ENCODE data around the gene PLEKHB2. TPM values are rescaled to one million over a fixed set of nuclear protein-coding genes. Genes with fewer than 3 reads are reported as not detected.

The PLEKHB2 gene, protein sequence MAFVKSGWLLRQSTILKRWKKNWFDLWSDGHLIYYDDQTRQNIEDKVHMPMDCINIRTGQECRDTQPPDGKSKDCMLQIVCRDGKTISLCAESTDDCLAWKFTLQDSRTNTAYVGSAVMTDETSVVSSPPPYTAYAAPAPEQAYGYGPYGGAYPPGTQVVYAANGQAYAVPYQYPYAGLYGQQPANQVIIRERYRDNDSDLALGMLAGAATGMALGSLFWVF
- 29.3 TPM for polyA plus RNA-seq (2013)

DNA sequence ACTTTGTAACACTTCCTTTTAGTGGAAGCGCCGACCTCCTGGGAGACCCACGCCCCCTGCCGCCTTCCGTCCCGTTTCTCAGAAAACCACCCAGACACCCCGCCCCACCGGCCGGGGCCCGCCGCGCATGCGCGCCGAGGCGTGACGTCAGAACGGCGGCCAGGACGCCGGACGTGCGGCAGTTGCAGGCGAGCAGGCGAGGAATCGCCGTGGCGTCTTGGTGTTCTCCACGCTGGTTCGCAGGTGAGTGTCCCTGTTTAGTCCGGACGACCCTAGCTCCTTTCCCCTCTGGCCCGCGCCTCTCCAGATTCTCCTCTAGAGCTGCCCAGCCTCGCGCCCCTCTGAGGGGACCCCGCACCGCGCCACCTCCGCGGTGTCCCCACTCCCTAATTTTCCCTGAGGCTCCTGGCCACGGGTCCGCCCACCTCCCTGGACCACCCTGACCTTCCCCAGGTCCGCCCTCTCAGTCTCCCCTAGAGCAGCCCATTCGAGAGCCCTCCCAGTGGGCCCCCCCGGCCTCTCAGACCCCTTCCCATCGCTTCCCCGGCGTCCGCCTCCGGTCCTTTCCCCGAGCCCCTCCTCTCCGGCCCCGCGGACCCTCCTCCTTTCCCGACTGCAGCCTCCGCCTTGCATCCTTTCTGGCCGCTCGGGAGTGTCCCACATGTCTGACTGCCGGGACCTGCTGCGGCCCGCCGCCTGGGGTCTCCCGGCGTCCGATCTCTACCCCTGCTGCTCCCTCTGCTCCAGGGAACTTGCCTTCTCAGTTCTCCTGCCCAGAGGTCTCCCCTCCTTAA, at the start of gene PLEKHB2:
TSS of gene PLEKHB2 (plus strand) at position 181 of the 794 bp plus-strand sequence. CDS start 15,606 bp downstream, outside the sequence.
- Histone ChIP-seq H3K4me1 (ENCODE audit: control extremely low read depth in 1 of 4, control insufficient read depth in 4 of 4, insufficient read depth in 4 of 4, low read length in 3 of 4) (peaks cover 17 to 30% (median 23%) of the 10 kb centered on the region in 4 experiments), H3K9me3 (ENCODE audit: control extremely low read depth in 1 of 5, control insufficient read depth in 4 of 5, insufficient read depth in 2 of 5, low read depth in 1 of 5, low read length in 4 of 5) (no peaks in the 10 kb centered on the region), H3K27ac (ENCODE audit: insufficient read depth in 1 of 2, low read depth in 1 of 2, low read length in 2 of 2, poor library complexity in 1 of 2, severe bottlenecking in 2 of 2) (peak within 1 kb of the TSS; percentile 84 to 93), H3K4me3 (ENCODE audit: control insufficient read depth in 1 of 7, extremely low read depth in 1 of 7, insufficient read depth in 4 of 7, low read depth in 2 of 7, low read length in 6 of 7) (peak within 1 kb of the TSS; percentile 86 to 100 (median 93)), H3K27me3 (replicated peaks in 2 of 5; ENCODE audit: control insufficient read depth in 4 of 5, insufficient read depth in 5 of 5, low read length in 4 of 5) (no peaks in the 10 kb centered on the region), H3K36me3 (ENCODE audit: control insufficient read depth in 4 of 4, insufficient read depth in 4 of 4, low read length in 3 of 4) (peaks cover 0 to 12% (median 1%) of the 10 kb centered on the region in 4 experiments)
- under 1% methylated on average over 66 of the region's 66 CpGs for WGBS (ENCODE audit: insufficient coverage)
- DNase-seq: peak; percentile 88 to 89 (median 89)
- CTCF ChIA-PET: interaction anchor here (1.0 to 1.8 kb wide), 3 partner anchors 7 to 18 kb away, joined by 3 to 8 read pairs (median 3); no protein-coding TSS in a partner anchor
- POLR2A ChIA-PET: interaction anchor here (0.6 kb wide), 1 partner anchor 35 kb away, joined by 5 read pairs; no protein-coding TSS in a partner anchor

DNA sequence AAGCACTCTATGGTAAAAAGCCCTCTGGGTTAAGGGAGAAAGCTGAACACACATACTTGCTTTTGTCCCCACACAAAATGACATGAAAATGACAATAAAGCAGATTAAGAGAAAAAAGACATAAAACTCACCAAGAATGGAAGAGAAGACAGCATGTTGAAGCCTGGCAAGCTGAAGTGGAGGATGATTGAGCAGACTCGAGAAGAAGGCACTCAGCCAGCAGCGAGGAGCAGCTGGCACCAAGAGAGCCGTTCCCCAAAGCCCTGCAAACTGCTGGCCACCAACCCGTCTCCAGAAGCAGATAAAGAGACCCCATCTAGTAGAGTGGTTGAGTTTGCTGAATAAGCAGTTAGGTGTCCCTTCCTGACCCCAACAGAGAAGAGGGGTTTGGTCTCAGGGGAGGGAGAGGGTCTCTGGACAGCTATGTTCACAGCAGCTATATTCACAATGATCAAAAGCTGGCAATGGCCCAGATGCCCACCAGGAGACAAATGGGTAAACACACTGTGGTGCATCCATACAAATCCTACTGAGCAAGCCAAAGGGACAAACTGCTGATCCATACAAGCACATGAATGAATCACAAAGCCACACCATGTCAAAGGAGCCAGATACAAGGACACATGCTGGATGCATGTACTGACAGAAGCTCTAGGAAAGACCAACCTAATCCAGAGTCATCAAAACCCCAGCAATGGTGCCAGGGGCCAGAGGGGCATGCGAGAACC, 48.8 kb upstream of the PLEKHB2 start:
- 97% methylated on average over 5 of the region's 5 CpGs for WGBS (ENCODE audit: insufficient coverage)
- CTCF ChIA-PET: interaction anchor here (1.1 kb wide), 1 partner anchor 79 kb away, joined by 3 read pairs; no protein-coding TSS in a partner anchor
- DNase-seq: no peak
- no peak overlapping the region for H3K4me3 ChIP-seq (ENCODE audit: control insufficient read depth in 1 of 7, extremely low read depth in 1 of 7, insufficient read depth in 4 of 7, low read depth in 2 of 7, low read length in 6 of 7)
- POLR2A ChIA-PET: no interaction called here
- H3K27me3 ChIP-seq (replicated peaks in 2 of 5; ENCODE audit: control insufficient read depth in 4 of 5, insufficient read depth in 5 of 5, low read length in 4 of 5): no peaks in the 10 kb centered on the region
- no peaks in the 10 kb centered on the region for H3K4me1 ChIP-seq (ENCODE audit: control extremely low read depth in 1 of 4, control insufficient read depth in 4 of 4, insufficient read depth in 4 of 4, low read length in 3 of 4)
- H3K9me3 ChIP-seq (ENCODE audit: control extremely low read depth in 1 of 5, control insufficient read depth in 4 of 5, insufficient read depth in 2 of 5, low read depth in 1 of 5, low read length in 4 of 5): no peaks in the 10 kb centered on the region
- H3K36me3 ChIP-seq (ENCODE audit: control insufficient read depth in 4 of 4, insufficient read depth in 4 of 4, low read length in 3 of 4): peaks cover 18 to 82% (median 58%) of the 10 kb centered on the region in 4 experiments
- H3K27ac ChIP-seq (ENCODE audit: insufficient read depth in 1 of 2, low read depth in 1 of 2, low read length in 2 of 2, poor library complexity in 1 of 2, severe bottlenecking in 2 of 2): no peak overlapping the region

DNA sequence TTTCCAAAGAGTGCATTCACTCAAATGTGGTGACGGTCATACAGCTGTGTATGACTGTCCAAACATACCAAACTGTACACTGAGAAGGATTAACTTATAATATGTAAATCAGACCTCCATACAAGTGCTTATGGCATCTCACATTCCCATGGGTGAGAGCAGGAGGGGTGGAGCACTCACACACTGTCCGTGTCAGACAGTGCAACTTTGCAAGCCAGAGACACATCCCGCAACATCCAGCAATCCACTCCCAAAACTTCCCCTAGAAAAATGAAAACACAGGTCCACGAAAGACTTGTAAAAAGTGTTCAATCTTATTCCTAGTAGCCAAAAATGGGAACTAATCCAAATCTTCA, 48.2 kb upstream of the PLEKHB2 start:
- POLR2A ChIA-PET: no interaction called here
- no peaks in the 10 kb centered on the region for H3K9me3 ChIP-seq (ENCODE audit: control extremely low read depth in 1 of 5, control insufficient read depth in 4 of 5, insufficient read depth in 2 of 5, low read depth in 1 of 5, low read length in 4 of 5)
- H3K36me3 ChIP-seq (ENCODE audit: control insufficient read depth in 4 of 4, insufficient read depth in 4 of 4, low read length in 3 of 4): peaks cover 16 to 77% (median 56%) of the 10 kb centered on the region in 4 experiments
- no peak overlapping the region for H3K4me3 ChIP-seq (ENCODE audit: control insufficient read depth in 1 of 7, extremely low read depth in 1 of 7, insufficient read depth in 4 of 7, low read depth in 2 of 7, low read length in 6 of 7)
- no peaks in the 10 kb centered on the region for H3K27me3 ChIP-seq (replicated peaks in 2 of 5; ENCODE audit: control insufficient read depth in 4 of 5, insufficient read depth in 5 of 5, low read length in 4 of 5)
- H3K4me1 ChIP-seq (ENCODE audit: control extremely low read depth in 1 of 4, control insufficient read depth in 4 of 4, insufficient read depth in 4 of 4, low read length in 3 of 4): no peaks in the 10 kb centered on the region
- CTCF ChIA-PET: interaction anchor here (1.1 kb wide), 1 partner anchor 78 kb away, joined by 3 read pairs; no protein-coding TSS in a partner anchor
- WGBS (ENCODE audit: insufficient coverage): 100% methylated on average over 2 of the region's 4 CpGs
- DNase-seq: no peak
- H3K27ac ChIP-seq (ENCODE audit: insufficient read depth in 1 of 2, low read depth in 1 of 2, low read length in 2 of 2, poor library complexity in 1 of 2, severe bottlenecking in 2 of 2): no peak overlapping the region

DNA sequence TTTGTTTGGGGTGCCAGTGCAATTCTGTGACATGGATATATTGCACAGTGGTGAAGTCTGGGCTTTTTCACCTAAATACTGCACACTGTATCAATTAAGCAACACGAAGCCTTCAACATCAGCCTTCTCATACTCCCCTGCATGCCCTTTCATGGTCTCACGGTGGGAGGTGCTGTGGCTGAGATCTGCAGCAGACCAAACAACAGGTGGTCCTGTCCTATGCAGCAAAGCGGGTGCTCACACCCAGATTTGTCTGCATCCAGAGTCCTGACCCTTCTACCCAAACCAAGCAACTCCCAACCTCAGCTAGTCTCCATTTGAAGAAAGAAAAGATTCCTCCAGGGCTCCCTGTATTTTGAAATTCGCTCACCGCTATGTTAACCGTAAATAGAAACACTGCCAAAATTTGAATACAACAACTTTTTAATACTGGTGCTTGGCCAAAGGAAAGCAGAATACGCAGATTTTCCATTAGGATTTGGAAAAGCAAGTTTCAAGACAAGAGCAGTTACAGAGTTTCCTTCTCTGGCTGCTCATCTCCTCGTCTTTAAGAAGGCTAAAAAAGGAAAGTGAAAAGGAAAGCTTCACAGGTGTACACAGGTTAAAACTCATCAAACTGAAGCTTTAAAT, 46.8 kb upstream of the PLEKHB2 start:
- POLR2A ChIA-PET: no interaction called here
- no peak for DNase-seq
- H3K4me1 ChIP-seq (ENCODE audit: control extremely low read depth in 1 of 4, control insufficient read depth in 4 of 4, insufficient read depth in 4 of 4, low read length in 3 of 4): no peaks in the 10 kb centered on the region
- no peak overlapping the region for H3K4me3 ChIP-seq (ENCODE audit: control insufficient read depth in 1 of 7, extremely low read depth in 1 of 7, insufficient read depth in 4 of 7, low read depth in 2 of 7, low read length in 6 of 7)
- no peaks in the 10 kb centered on the region for H3K9me3 ChIP-seq (ENCODE audit: control extremely low read depth in 1 of 5, control insufficient read depth in 4 of 5, insufficient read depth in 2 of 5, low read depth in 1 of 5, low read length in 4 of 5)
- H3K27ac ChIP-seq (ENCODE audit: insufficient read depth in 1 of 2, low read depth in 1 of 2, low read length in 2 of 2, poor library complexity in 1 of 2, severe bottlenecking in 2 of 2): no peak overlapping the region
- peaks cover 12 to 74% (median 47%) of the 10 kb centered on the region in 4 experiments for H3K36me3 ChIP-seq (ENCODE audit: control insufficient read depth in 4 of 4, insufficient read depth in 4 of 4, low read length in 3 of 4)
- CTCF ChIA-PET: no interaction called here
- WGBS (ENCODE audit: insufficient coverage): 95% methylated on average over 7 of the region's 8 CpGs
- no peaks in the 10 kb centered on the region for H3K27me3 ChIP-seq (replicated peaks in 2 of 5; ENCODE audit: control insufficient read depth in 4 of 5, insufficient read depth in 5 of 5, low read length in 4 of 5)

DNA sequence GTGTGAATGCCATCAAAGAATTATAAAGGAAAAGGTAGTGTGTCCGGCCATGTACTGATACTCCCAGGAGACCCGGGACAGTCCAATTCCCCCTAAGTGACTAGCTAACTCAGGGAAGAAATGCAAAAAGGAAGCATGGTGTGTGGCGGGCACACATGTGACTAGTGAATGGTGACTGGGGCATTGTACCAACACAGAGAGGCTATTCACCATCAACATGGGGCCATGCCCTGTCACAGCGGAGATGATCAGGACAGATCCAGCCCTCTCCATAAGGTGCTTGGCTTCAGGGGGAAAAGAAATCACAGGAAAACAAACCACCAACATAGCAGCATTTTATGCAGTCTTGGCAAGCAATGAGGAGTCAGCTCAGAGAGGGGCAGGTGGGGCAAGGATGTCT, 46.2 kb upstream of the PLEKHB2 start:
- Histone ChIP-seq H3K27me3 (replicated peaks in 2 of 5; ENCODE audit: control insufficient read depth in 4 of 5, insufficient read depth in 5 of 5, low read length in 4 of 5) (no peaks in the 10 kb centered on the region), H3K4me1 (ENCODE audit: control extremely low read depth in 1 of 4, control insufficient read depth in 4 of 4, insufficient read depth in 4 of 4, low read length in 3 of 4) (no peaks in the 10 kb centered on the region), H3K4me3 (ENCODE audit: control insufficient read depth in 1 of 7, extremely low read depth in 1 of 7, insufficient read depth in 4 of 7, low read depth in 2 of 7, low read length in 6 of 7) (no peak overlapping the region), H3K9me3 (ENCODE audit: control extremely low read depth in 1 of 5, control insufficient read depth in 4 of 5, insufficient read depth in 2 of 5, low read depth in 1 of 5, low read length in 4 of 5) (no peaks in the 10 kb centered on the region), H3K36me3 (ENCODE audit: control insufficient read depth in 4 of 4, insufficient read depth in 4 of 4, low read length in 3 of 4) (peaks cover 12 to 72% (median 44%) of the 10 kb centered on the region in 4 experiments), H3K27ac (ENCODE audit: insufficient read depth in 1 of 2, low read depth in 1 of 2, low read length in 2 of 2, poor library complexity in 1 of 2, severe bottlenecking in 2 of 2) (no peak overlapping the region)
- WGBS (ENCODE audit: insufficient coverage): 90% methylated on average over 3 of the region's 4 CpGs
- DNase-seq: no peak
- CTCF ChIA-PET: no interaction called here
- POLR2A ChIA-PET: no interaction called here

DNA sequence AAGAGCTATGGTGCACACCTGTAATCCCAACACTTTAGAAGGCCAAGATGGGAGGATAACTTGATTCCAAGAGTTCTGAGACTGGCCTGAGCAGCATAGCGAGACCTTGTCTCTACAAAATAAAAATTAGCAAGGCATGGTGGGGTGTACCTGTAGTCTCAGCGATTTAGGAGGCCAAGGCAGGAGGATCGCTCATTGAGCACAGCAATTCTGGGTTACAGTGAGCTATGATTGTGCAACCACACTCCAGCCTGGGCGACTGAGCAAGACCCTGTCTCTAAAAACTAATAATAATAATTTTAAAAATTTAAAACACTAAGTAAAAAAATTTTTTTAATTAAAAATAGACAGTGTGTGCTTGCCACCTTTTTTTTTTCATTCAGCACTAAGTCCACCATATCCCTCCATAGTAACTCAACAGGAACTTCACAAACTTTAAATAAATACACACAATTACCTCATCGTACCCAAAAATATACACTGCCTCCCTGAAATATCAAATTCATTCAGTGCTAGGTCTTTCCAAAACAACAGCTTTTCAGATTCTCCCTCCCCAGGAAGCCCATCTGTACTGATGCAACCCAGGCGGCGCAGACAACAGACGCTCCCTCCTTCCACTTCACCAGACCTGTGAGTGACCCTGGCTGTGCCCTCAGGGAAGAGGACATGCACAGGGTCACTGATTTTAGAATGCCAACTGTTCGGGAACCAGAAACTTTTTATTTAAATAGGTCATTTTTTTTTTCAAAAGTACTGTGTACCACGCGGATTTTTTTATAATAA, 41.4 kb upstream of the PLEKHB2 start:
- 88% methylated on average over 4 of the region's 11 CpGs for WGBS (ENCODE audit: insufficient coverage)
- H3K27me3 ChIP-seq (replicated peaks in 2 of 5; ENCODE audit: control insufficient read depth in 4 of 5, insufficient read depth in 5 of 5, low read length in 4 of 5): no peaks in the 10 kb centered on the region
- no peaks in the 10 kb centered on the region for H3K4me1 ChIP-seq (ENCODE audit: control extremely low read depth in 1 of 4, control insufficient read depth in 4 of 4, insufficient read depth in 4 of 4, low read length in 3 of 4)
- no peak overlapping the region for H3K27ac ChIP-seq (ENCODE audit: insufficient read depth in 1 of 2, low read depth in 1 of 2, low read length in 2 of 2, poor library complexity in 1 of 2, severe bottlenecking in 2 of 2)
- CTCF ChIA-PET: no interaction called here
- peaks cover 7 to 68% (median 29%) of the 10 kb centered on the region in 4 experiments for H3K36me3 ChIP-seq (ENCODE audit: control insufficient read depth in 4 of 4, insufficient read depth in 4 of 4, low read length in 3 of 4)
- H3K4me3 ChIP-seq (ENCODE audit: control insufficient read depth in 1 of 7, extremely low read depth in 1 of 7, insufficient read depth in 4 of 7, low read depth in 2 of 7, low read length in 6 of 7): no peak overlapping the region
- no peak for DNase-seq
- POLR2A ChIA-PET: no interaction called here
- no peaks in the 10 kb centered on the region for H3K9me3 ChIP-seq (ENCODE audit: control extremely low read depth in 1 of 5, control insufficient read depth in 4 of 5, insufficient read depth in 2 of 5, low read depth in 1 of 5, low read length in 4 of 5)

All from common myeloid progenitor, CD34-positive (primary cell).